Hematopoietic multipotent progenitor cell treated with erythropoietin and hydrocortisone succinate and interleukin-3 and kit ligand, for 6 days (in vitro differentiated cells): ENCODE measurements around the gene TNFRSF11A.

Source experiments
- DNase-seq: peaks from one replicate; pipeline ENCODE4 v3.0.0-alpha.2; 2015

The TNFRSF11A gene

GRCh38 chr18:62345909-62346308 is 20.8 kb downstream of the TNFRSF11A start:
- no peak for DNase-seq

- DNase-seq = no peak
Measured at GRCh38 chr18:62346333-62347088, 21.4 kb downstream of the TNFRSF11A start.

GRCh38 chr18:62347089-62347506 is 22.0 kb downstream of the TNFRSF11A start:
- DNase-seq = no peak

- no peak for DNase-seq
Measured at GRCh38 chr18:62348474-62348873, 23.4 kb downstream of the TNFRSF11A start.

GRCh38 chr18:62353170-62353569 is 28.1 kb downstream of the TNFRSF11A start:
- DNase-seq = no peak

- no peak for DNase-seq
Measured at GRCh38 chr18:62354151-62354550, 29.0 kb downstream of the TNFRSF11A start.

- no peak for DNase-seq
Measured at GRCh38 chr18:62357079-62357719, 32.1 kb downstream of the TNFRSF11A start.

GRCh38 chr18:62360805-62361204 is 35.7 kb downstream of the TNFRSF11A start:
- no peak for DNase-seq

GRCh38 chr18:62361288-62361687 is 36.2 kb downstream of the TNFRSF11A start:
- DNase-seq = no peak

- no peak for DNase-seq
Measured at GRCh38 chr18:62364558-62364957, 39.4 kb downstream of the TNFRSF11A start.

- DNase-seq = no peak
Measured at GRCh38 chr18:62365420-62365819, 40.3 kb downstream of the TNFRSF11A start.

GRCh38 chr18:62366992-62367391 is 41.9 kb downstream of the TNFRSF11A start:
- no peak for DNase-seq

GRCh38 chr18:62368100-62368499 is 43.0 kb downstream of the TNFRSF11A start:
- no peak for DNase-seq

- DNase-seq = no peak
Measured at GRCh38 chr18:62369129-62369644, 44.1 kb downstream of the TNFRSF11A start.

GRCh38 chr18:62370366-62370765 is 45.3 kb downstream of the TNFRSF11A start:
- DNase-seq = no peak

GRCh38 chr18:62371436-62371835 is 46.3 kb downstream of the TNFRSF11A start:
- no peak for DNase-seq

- no peak for DNase-seq
Measured at GRCh38 chr18:62372156-62372555, 47.0 kb downstream of the TNFRSF11A start.

GRCh38 chr18:62372882-62373281 is 47.8 kb downstream of the TNFRSF11A start:
- DNase-seq = no peak

GRCh38 chr18:62374410-62374965 is 49.4 kb downstream of the TNFRSF11A start:
- DNase-seq = no peak

GRCh38 chr18:62377131-62377807 is 52.2 kb downstream of the TNFRSF11A start:
- no peak for DNase-seq

- no peak for DNase-seq
Measured at GRCh38 chr18:62379051-62379450, 53.9 kb downstream of the TNFRSF11A start.

- no peak for DNase-seq
Measured at GRCh38 chr18:62381373-62381772, 56.3 kb downstream of the TNFRSF11A start.

GRCh38 chr18:62384068-62384467 is 59.0 kb downstream of the TNFRSF11A start:
- no peak for DNase-seq
